ENCODE measurements around the gene TRIM27.
"Not testable (repeated sequence)": the region's sequence is repeated elsewhere in the genome, so short reads cannot be mapped to it uniquely, and the experiment has no call there.

TRIM27 gene

GRCh38 chr6:28868873-28869272 is 54.9 kb downstream of the TRIM27 start:
- no peak for TF ChIP-seq ZNF274 (IDR thresholded peaks at IDR 0.05; ENCODE audit: low read depth, low read length)
- H3K4me3 ChIP-seq (ENCODE audit: low read length) = no peak overlapping the region

GRCh38 chr6:28867086-28867409 is 56.7 kb downstream of the TRIM27 start:
- TF ChIP-seq ZNF274 (IDR thresholded peaks at IDR 0.05; ENCODE audit: low read depth, low read length) = no peak
- H3K4me3 ChIP-seq (ENCODE audit: low read length) = peak overlapping the region; percentile 50; the same call in 1 of the 2 replicates

GRCh38 chr6:28866205-28867085 is 57.3 kb downstream of the TRIM27 start:
- peak overlapping the region; percentile 50; the same call in 1 of the 2 replicates for H3K4me3 ChIP-seq (ENCODE audit: low read length)

GRCh38 chr6:28865401-28866204 is 58.2 kb downstream of the TRIM27 start:
- TF ChIP-seq ZNF274 (IDR thresholded peaks at IDR 0.05; ENCODE audit: low read depth, low read length) = no peak
- H3K4me3 ChIP-seq (ENCODE audit: low read length) = no peak overlapping the region

GRCh38 chr6:28864326-28864923 is 59.4 kb downstream of the TRIM27 start:
- peak overlapping the region; percentile 95 for H3K4me3 ChIP-seq (ENCODE audit: low read length)
- no peak for TF ChIP-seq ZNF274 (IDR thresholded peaks at IDR 0.05; ENCODE audit: low read depth, low read length)

GRCh38 chr6:28863604-28864325 is 60.0 kb downstream of the TRIM27 start:
- no peak for TF ChIP-seq ZNF274 (IDR thresholded peaks at IDR 0.05; ENCODE audit: low read depth, low read length)
- H3K4me3 ChIP-seq (ENCODE audit: low read length) = peak overlapping the region; percentile 95

GRCh38 chr6:28862077-28862476 is 61.7 kb downstream of the TRIM27 start:
- TF ChIP-seq ZNF274 (IDR thresholded peaks at IDR 0.05; ENCODE audit: low read depth, low read length) = no peak
- H3K4me3 ChIP-seq (ENCODE audit: low read length) = no peak overlapping the region

GRCh38 chr6:28861339-28861738 is 62.4 kb downstream of the TRIM27 start:
- no peak for TF ChIP-seq ZNF274 (IDR thresholded peaks at IDR 0.05; ENCODE audit: low read depth, low read length)
- H3K4me3 ChIP-seq (ENCODE audit: low read length) = no peak overlapping the region

GRCh38 chr6:28860581-28860980 is 63.2 kb downstream of the TRIM27 start:
- no peak for TF ChIP-seq ZNF274 (IDR thresholded peaks at IDR 0.05; ENCODE audit: low read depth, low read length)
- H3K4me3 ChIP-seq (ENCODE audit: low read length) = no peak overlapping the region

- no peak overlapping the region for H3K4me3 ChIP-seq (ENCODE audit: low read length)
- no peak for TF ChIP-seq ZNF274 (IDR thresholded peaks at IDR 0.05; ENCODE audit: low read depth, low read length)
Observed at GRCh38 chr6:28858963-28859362, 64.8 kb downstream of the TRIM27 start.

GRCh38 chr6:28856620-28857005 is 67.2 kb downstream of the TRIM27 start:
- H3K4me3 ChIP-seq (ENCODE audit: low read length) = no peak overlapping the region
- no peak for TF ChIP-seq ZNF274 (IDR thresholded peaks at IDR 0.05; ENCODE audit: low read depth, low read length)

GRCh38 chr6:28854405-28854804 is 69.4 kb downstream of the TRIM27 start:
- not testable (repeated sequence) for H3K4me3 ChIP-seq (ENCODE audit: low read length)

All from GM08714 (cell line).